DOHH2 (cell line): ENCODE results near the gene IPCEF1.

ENCODE experiments used
- H3F3A ChIP-seq: fragments of 200-600 bp; sonication (generic), shearing (Covaris generic); 2 replicates; pipeline ENCODE4 v1.6.0; 2016; ENCODE audit warnings: antibody characterized with exemption, mild to moderate bottlenecking; ENCODE audit not compliant: control insufficient read depth, insufficient read depth
- H3K27ac ChIP-seq: fragments of 200-600 bp; sonication (generic); 2 replicates; pipeline ENCODE4 v1.5.1; 2014; ENCODE audit warnings: low read depth, mild to moderate bottlenecking, low read length, moderate library complexity
- H3K27me3 ChIP-seq: fragments of 200-600 bp; sonication (generic); 2 replicates; pipeline ENCODE4 v1.6.1; 2014; ENCODE audit warnings: mild to moderate bottlenecking, low read length, mixed read lengths; ENCODE audit not compliant: control insufficient read depth
- H3K36me3 ChIP-seq: fragments of 200-600 bp; sonication (generic); 2 replicates; pipeline ENCODE4 v1.6.1; 2014; ENCODE audit warnings: mild to moderate bottlenecking, low read length, moderate library complexity, mixed read lengths; ENCODE audit not compliant: control insufficient read depth
- H3K4me1 ChIP-seq: fragments of 200-600 bp; sonication (generic); 2 replicates; pipeline ENCODE4 v1.6.1; 2014; ENCODE audit warnings: mild to moderate bottlenecking, low read length, mixed read lengths; ENCODE audit not compliant: control insufficient read depth
- H3K4me2 ChIP-seq: fragments of 200-600 bp; sonication (generic); 2 replicates; pipeline ENCODE4 v1.6.0; 2014; ENCODE audit warnings: mild to moderate bottlenecking, low read length, moderate library complexity
- H3K4me3 ChIP-seq: fragments of 200-600 bp; sonication (generic); 2 replicates; pipeline ENCODE4 v1.5.1; 2014; ENCODE audit warnings: mild to moderate bottlenecking, low read length, mixed read lengths
- H3K79me2 ChIP-seq: fragments of 200-600 bp; sonication (generic); 2 replicates; pipeline ENCODE4 v1.6.1; 2014; ENCODE audit warnings: mild to moderate bottlenecking, low read length, mixed read lengths; ENCODE audit not compliant: control insufficient read depth
- H3K9me2 ChIP-seq: fragments of 200-600 bp; sonication (generic); replicated peaks from 2 replicates; pipeline ENCODE4 v1.6.1; 2014; ENCODE audit warnings: mild to moderate bottlenecking, low read length, mixed read lengths; ENCODE audit not compliant: control insufficient read depth
- H3K9me3 ChIP-seq: fragments of 200-600 bp; sonication (generic); 2 replicates; pipeline ENCODE4 v1.6.1; 2014; ENCODE audit warnings: antibody characterized with exemption, low read length, mixed read lengths; ENCODE audit not compliant: control insufficient read depth, insufficient read depth
- H4K20me1 ChIP-seq: fragments of 200-600 bp; sonication (generic); 2 replicates; pipeline ENCODE4 v1.6.0; 2014; ENCODE audit warnings: low read depth, mild to moderate bottlenecking, antibody characterized with exemption, low read length, moderate library complexity; ENCODE audit not compliant: control insufficient read depth, insufficient read depth
- CTCF ChIP-seq: fragments of 200-600 bp; sonication (generic); IDR thresholded peaks from one replicate; pipeline ENCODE4 v1.5.1; 2014; ENCODE audit warnings: antibody characterized with exemption, mild to moderate bottlenecking, low read depth, low read length; ENCODE audit not compliant: poor library complexity, severe bottlenecking
- EZH2phosphoT487 ChIP-seq: fragments of 200-600 bp; sonication (generic); IDR thresholded peaks from 2 replicates; pipeline ENCODE4 v1.6.1; 2017; ENCODE audit warnings: borderline replicate concordance, mild to moderate bottlenecking, antibody characterized with exemption, low read length, moderate library complexity, mixed read lengths

IPCEF1 gene

GRCh38 chr6:154297210-154297609 lies 59.4 kb downstream of the IPCEF1 start:
- TF ChIP-seq EZH2phosphoT487 (no peak), CTCF (no peak)
- Histone ChIP-seq H3F3A (no peaks in the 10 kb centered on the region), H3K27ac (no peak overlapping the region), H4K20me1 (no peaks in the 10 kb centered on the region), H3K4me2 (no peak overlapping the region), H3K9me2 (no peaks in the 10 kb centered on the region), H3K9me3 (no peaks in the 10 kb centered on the region), H3K79me2 (no peaks in the 10 kb centered on the region), H3K4me1 (peaks cover 5% of the 10 kb centered on the region), H3K27me3 (no peaks in the 10 kb centered on the region), H3K36me3 (no peaks in the 10 kb centered on the region), H3K4me3 (no peak overlapping the region)

- H3K9me3 ChIP-seq, result no peaks in the 10 kb centered on the region
- no peaks in the 10 kb centered on the region for H3K79me2 ChIP-seq
- H3K36me3 ChIP-seq, result no peaks in the 10 kb centered on the region
- no peak for TF ChIP-seq CTCF
- TF ChIP-seq EZH2phosphoT487, result no peak
- no peaks in the 10 kb centered on the region for H3F3A ChIP-seq
- H3K4me1 ChIP-seq, result no peaks in the 10 kb centered on the region
- no peaks in the 10 kb centered on the region for H3K9me2 ChIP-seq
- H4K20me1 ChIP-seq, result no peaks in the 10 kb centered on the region
- H3K27ac ChIP-seq, result no peak overlapping the region
- H3K4me2 ChIP-seq, result no peak overlapping the region
- no peaks in the 10 kb centered on the region for H3K27me3 ChIP-seq
- no peak overlapping the region for H3K4me3 ChIP-seq
Measured at GRCh38 chr6:154295733-154296132, 60.9 kb downstream of the IPCEF1 start.

DNA sequence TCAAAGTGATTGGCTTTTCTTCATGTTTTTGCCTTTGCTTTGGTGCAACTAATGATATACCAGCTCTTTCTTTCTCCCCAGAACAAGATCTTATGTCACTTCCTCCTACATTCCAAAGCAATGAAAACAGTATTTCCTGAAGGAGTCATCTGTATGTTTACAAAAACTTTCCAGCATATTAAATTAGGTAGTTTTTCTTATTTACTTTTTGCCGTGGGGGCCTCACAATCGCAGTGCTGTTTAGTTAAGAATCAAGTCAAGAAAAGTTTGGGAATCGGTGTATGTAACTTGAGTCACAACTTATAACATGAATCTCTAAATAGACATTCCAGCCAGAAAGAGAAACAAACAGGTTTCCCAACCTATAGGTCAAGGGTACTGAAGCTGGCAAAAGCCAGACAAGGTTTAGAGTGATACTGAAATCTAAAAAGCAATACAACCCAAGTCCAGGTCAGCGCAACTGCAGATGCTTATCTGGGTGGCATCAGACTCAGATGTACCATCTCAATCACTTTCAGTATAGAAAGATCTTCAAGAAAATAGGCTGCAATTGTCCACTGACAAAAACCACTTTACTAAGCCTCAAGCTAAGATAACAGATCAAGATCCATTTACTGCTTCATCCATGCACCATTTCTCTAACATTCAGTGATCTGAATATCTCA lies 63.6 kb downstream of the IPCEF1 start:
- H3K4me3 ChIP-seq, result no peak overlapping the region
- TF ChIP-seq CTCF (no peak), EZH2phosphoT487 (no peak)
- no peaks in the 10 kb centered on the region for H4K20me1 ChIP-seq
- H3K36me3 ChIP-seq, result no peaks in the 10 kb centered on the region
- no peaks in the 10 kb centered on the region for H3K4me1 ChIP-seq
- no peaks in the 10 kb centered on the region for H3K9me2 ChIP-seq
- H3K27me3 ChIP-seq, result no peaks in the 10 kb centered on the region
- H3K27ac ChIP-seq, result no peak overlapping the region
- no peaks in the 10 kb centered on the region; the same call in 1 of the 2 replicates for H3F3A ChIP-seq
- H3K9me3 ChIP-seq, result no peaks in the 10 kb centered on the region
- H3K79me2 ChIP-seq, result no peaks in the 10 kb centered on the region
- no peak overlapping the region for H3K4me2 ChIP-seq
